Natural killer cell (primary cell): ENCODE measurements around the gene HDHD2. TPM values are rescaled to one million over a fixed set of nuclear protein-coding genes. Genes with fewer than 3 reads are reported as not detected.

Experiments
- ATAC-seq, 3 donors: fragments of 150-1000 bp in 2 of 3; fragments of 200-7000 bp in 1 of 3; cut with Tn5 transposase; 1 replicate in 1 of 3; 2 replicates in 2 of 3; pipeline ENCODE4 v1.10.0; 2021; ENCODE audit warnings: mild to moderate bottlenecking in 2 of 3, moderate library complexity in 2 of 3
- DNase-seq, 2 donors: peaks; one replicate each; pipeline versions ENCODE4 v3.0.0 to v3.0.0-alpha.2; 2013 to 2021; ENCODE audit warnings: mixed read lengths in 1 of 2
- H3K27ac ChIP-seq: one replicate; pipeline ENCODE4 v1.5.1; 2013; ENCODE audit warnings: mild to moderate bottlenecking, low read length
- H3K27me3 ChIP-seq: one replicate; pipeline ENCODE4 v1.6.1; 2013; ENCODE audit warnings: low read length; ENCODE audit not compliant: control insufficient read depth, insufficient read depth
- H3K36me3 ChIP-seq: one replicate; pipeline ENCODE4 v1.6.1; 2013; ENCODE audit warnings: low read length; ENCODE audit not compliant: control insufficient read depth, insufficient read depth
- H3K4me1 ChIP-seq: one replicate; pipeline ENCODE4 v1.6.1; 2013; ENCODE audit warnings: low read length; ENCODE audit not compliant: control insufficient read depth, insufficient read depth
- H3K4me3 ChIP-seq: one replicate; pipeline ENCODE4 v1.5.1; 2013; ENCODE audit warnings: low read length
- H3K9me3 ChIP-seq: one replicate; pipeline ENCODE4 v1.6.1; 2013; ENCODE audit warnings: low read length; ENCODE audit not compliant: control insufficient read depth, insufficient read depth
- H3K27ac Mint-ChIP-seq, 2 donors: one replicate each; pipeline ENCODE4 v1.8.0; 2022; ENCODE audit warnings: mild to moderate bottlenecking in 2 of 2, mixed read lengths in 2 of 2, moderate library complexity in 1 of 2
- H3K27me3 Mint-ChIP-seq, 2 donors: one replicate each; pipeline ENCODE4 v1.8.0; 2022; ENCODE audit warnings: low read depth in 2 of 2, mixed read lengths in 2 of 2
- H3K36me3 Mint-ChIP-seq: one replicate; pipeline ENCODE4 v1.8.0; 2022; ENCODE audit warnings: mixed read lengths
- H3K4me1 Mint-ChIP-seq, 2 donors: one replicate each; pipeline ENCODE4 v1.8.0; 2022; ENCODE audit warnings: mixed read lengths in 2 of 2
- H3K4me3 Mint-ChIP-seq: one replicate; pipeline ENCODE4 v1.8.0; 2022; ENCODE audit warnings: mild to moderate bottlenecking, moderate library complexity, mixed read lengths
- H3K9me3 Mint-ChIP-seq, 2 donors: one replicate each; pipeline ENCODE4 v1.8.0; 2022; ENCODE audit warnings: mixed read lengths in 2 of 2
- CTCF ChIP-seq: fragments of 200-600 bp; IDR thresholded peaks from one replicate; pipeline ENCODE4 v1.8.0; 2022; ENCODE audit warnings: antibody characterized with exemption
- WGBS: methylation state at CpG from one replicate; pipeline ENCODE4 v1.1.7; 2013; ENCODE audit warnings: missing lambda C conversion rate; ENCODE audit not compliant: insufficient coverage; 5-methylcytosine and 5-hydroxymethylcytosine counted together
- intact Hi-C: fragments of 100-400 bp; cut with micrococcal nuclease; formaldehyde crosslinking; loops from one replicate; pipeline ENCODE4 v1.14.2; 2022
- total RNA-seq, 4 donors: library from RNA; stranded (reverse); fragments of 120-200 nt in 1 of 4; gene quantifications; one replicate each; pipeline versions ENCODE4 v1.2.3 to v1.2.4, GENCODE V29; 2013 to 2022

Gene HDHD2
- total RNA-seq, 3 donors from 2014 or later (not counting 1 experiment from before 2014, with no cell fraction given), result 27.5 to 36.2 (median 35.3) TPM

- WGBS, result 99% methylated on average over 4 of the region's 4 CpGs
- intact Hi-C loops, result no loop called here
- no peak overlapping the region for H3K27ac Mint-ChIP-seq
- no peaks in the 10 kb centered on the region for H3K27me3 Mint-ChIP-seq
- ATAC-seq, result no peak
- DNase-seq, result no peak
- Histone ChIP-seq H3K36me3 (no peaks in the 10 kb centered on the region), H3K4me1 (no peaks in the 10 kb centered on the region), H3K4me3 (no peak overlapping the region), H3K27ac (no peak overlapping the region), H3K27me3 (no peaks in the 10 kb centered on the region), H3K9me3 (no peaks in the 10 kb centered on the region)
- no peaks in the 10 kb centered on the region for H3K36me3 Mint-ChIP-seq
- no peak for TF ChIP-seq CTCF
- H3K4me3 Mint-ChIP-seq, result no peak overlapping the region
- H3K9me3 Mint-ChIP-seq, result no peaks in the 10 kb centered on the region
- peaks cover 32 to 35% of the 10 kb centered on the region in 2 donors for H3K4me1 Mint-ChIP-seq
Observed at GRCh38 chr18:47143899-47144485, 6.3 kb downstream of the HDHD2 start.

GRCh38 chr18:47143153-47143552 is 7.1 kb downstream of the HDHD2 start:
- no peaks in the 10 kb centered on the region for H3K27me3 Mint-ChIP-seq
- no peak overlapping the region for H3K4me3 ChIP-seq
- H3K36me3 Mint-ChIP-seq, result no peaks in the 10 kb centered on the region
- H3K4me1 Mint-ChIP-seq, result peaks cover 24 to 29% of the 10 kb centered on the region in 2 donors
- ATAC-seq (no peak), DNase-seq (no peak)
- WGBS, result 100% methylated on average over 5 of the region's 5 CpGs
- H3K4me1 ChIP-seq, result no peaks in the 10 kb centered on the region
- intact Hi-C loops, result no loop called here
- H3K9me3 ChIP-seq, result no peaks in the 10 kb centered on the region
- H3K36me3 ChIP-seq, result no peaks in the 10 kb centered on the region
- no peak overlapping the region for H3K27ac ChIP-seq
- H3K9me3 Mint-ChIP-seq, result no peaks in the 10 kb centered on the region
- TF ChIP-seq CTCF, result no peak
- no peak overlapping the region for H3K27ac Mint-ChIP-seq
- no peaks in the 10 kb centered on the region for H3K27me3 ChIP-seq
- H3K4me3 Mint-ChIP-seq, result no peak overlapping the region

- Histone ChIP-seq H3K4me1 (no peaks in the 10 kb centered on the region), H3K9me3 (no peaks in the 10 kb centered on the region), H3K27me3 (no peaks in the 10 kb centered on the region), H3K4me3 (no peak overlapping the region), H3K27ac (no peak overlapping the region), H3K36me3 (peaks cover 4% of the 10 kb centered on the region)
- no peak for TF ChIP-seq CTCF
- no peak overlapping the region for H3K27ac Mint-ChIP-seq
- no peaks in the 10 kb centered on the region for H3K36me3 Mint-ChIP-seq
- ATAC-seq, result no peak
- no peak for DNase-seq
- intact Hi-C loops, result no loop called here
- peaks cover 20 to 21% of the 10 kb centered on the region in 2 donors for H3K4me1 Mint-ChIP-seq
- no peak overlapping the region for H3K4me3 Mint-ChIP-seq
- no peaks in the 10 kb centered on the region for H3K27me3 Mint-ChIP-seq
- no peaks in the 10 kb centered on the region for H3K9me3 Mint-ChIP-seq
Observed at GRCh38 chr18:47141289-47141688, 9.0 kb downstream of the HDHD2 start.

GRCh38 chr18:47121146-47121545 is 29.2 kb downstream of the HDHD2 start:
- Histone ChIP-seq H3K9me3 (no peaks in the 10 kb centered on the region), H3K4me3 (no peak overlapping the region), H3K36me3 (no peaks in the 10 kb centered on the region), H3K27me3 (no peaks in the 10 kb centered on the region), H3K27ac (no peak overlapping the region), H3K4me1 (no peaks in the 10 kb centered on the region)
- Mint-ChIP-seq H3K27ac (no peak overlapping the region), H3K4me3 (no peak overlapping the region), H3K36me3 (peaks cover 7% of the 10 kb centered on the region), H3K9me3 (no peaks in the 10 kb centered on the region), H3K27me3 (no peaks in the 10 kb centered on the region), H3K4me1 (no peaks in the 10 kb centered on the region)
- no peak for TF ChIP-seq CTCF
- intact Hi-C loops, result no loop called here
- DNase-seq, result no peak
- WGBS, result 99% methylated on average over 3 of the region's 3 CpGs
- no peak for ATAC-seq
